Measurements from ENCODE around the gene ELL2.

Gene ELL2

GRCh38 chr5:95954716-95955115, 6.9 kb downstream of the ELL2 start:
- no peak for DNase-seq

GRCh38 chr5:95953021-95953702, 8.5 kb downstream of the ELL2 start:
- DNase-seq, result no peak

- DNase-seq, result no peak
Observed at GRCh38 chr5:95951916-95952315, 9.7 kb downstream of the ELL2 start.

- no peak for DNase-seq
Observed at GRCh38 chr5:95949810-95950209, 11.8 kb downstream of the ELL2 start.

GRCh38 chr5:95948631-95949030, 13.0 kb downstream of the ELL2 start:
- DNase-seq, result no peak

GRCh38 chr5:95946451-95946850, 15.2 kb downstream of the ELL2 start:
- DNase-seq, result no peak

- no peak for DNase-seq
Observed at GRCh38 chr5:95942968-95943367, 18.7 kb downstream of the ELL2 start.

GRCh38 chr5:95942414-95942813, 19.2 kb downstream of the ELL2 start:
- DNase-seq, result no peak

GRCh38 chr5:95941756-95942155, 19.9 kb downstream of the ELL2 start:
- no peak for DNase-seq

GRCh38 chr5:95940758-95941682, 20.6 kb downstream of the ELL2 start:
- DNase-seq, result no peak

GRCh38 chr5:95939465-95939864, 22.2 kb downstream of the ELL2 start:
- no peak for DNase-seq

GRCh38 chr5:95938766-95939165, 22.9 kb downstream of the ELL2 start:
- DNase-seq, result no peak

GRCh38 chr5:95938347-95938746, 23.3 kb downstream of the ELL2 start:
- no peak for DNase-seq

GRCh38 chr5:95937607-95938152, 24.0 kb downstream of the ELL2 start:
- DNase-seq, result no peak

GRCh38 chr5:95936812-95937397, 24.7 kb downstream of the ELL2 start:
- no peak for DNase-seq

- no peak for DNase-seq
Observed at GRCh38 chr5:95935553-95936100, 26.0 kb downstream of the ELL2 start.

- DNase-seq, result no peak
Observed at GRCh38 chr5:95934207-95934804, 27.3 kb downstream of the ELL2 start.

GRCh38 chr5:95932941-95933340, 28.7 kb downstream of the ELL2 start:
- no peak for DNase-seq

- no peak for DNase-seq
Observed at GRCh38 chr5:95931079-95931833, 30.4 kb downstream of the ELL2 start.

GRCh38 chr5:95930141-95930930, 31.3 kb downstream of the ELL2 start:
- no peak for DNase-seq

GRCh38 chr5:95928724-95929253, 32.9 kb downstream of the ELL2 start:
- no peak for DNase-seq

Measured in stimulated activated naive CD4-positive, alpha-beta T cell (primary cell).